HG03439 (cell line): ENCODE data around the gene NAA40.

ENCODE experiments used
- ATAC-seq: cut with Tn5 transposase; IDR thresholded peaks from one replicate; pipeline ENCODE4 v1.9.1; 2021; ENCODE audit warnings: mild to moderate bottlenecking, moderate library complexity; ENCODE audit not compliant: unreplicated experiment

The NAA40 gene

DNA sequence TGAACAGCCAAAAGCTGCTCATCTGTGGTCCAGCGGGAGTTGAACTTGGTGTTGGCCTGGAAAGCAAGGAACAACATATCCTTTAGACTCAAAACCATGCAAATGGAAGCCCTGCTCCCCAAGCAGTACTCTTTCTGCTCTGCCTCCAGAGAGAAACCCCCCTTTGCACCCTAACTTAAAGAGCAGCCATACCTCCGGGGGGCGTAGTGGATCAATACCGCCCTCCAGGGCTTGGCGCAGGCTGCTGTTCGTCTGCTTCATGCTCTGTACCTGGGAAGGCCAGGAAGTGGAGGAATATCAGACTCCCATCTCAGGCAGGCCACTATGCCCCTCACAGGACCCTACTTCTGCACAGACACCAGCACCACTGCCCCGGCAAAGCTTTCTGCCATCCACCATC, 26.1 kb upstream of the NAA40 start:
- no peak for ATAC-seq

- ATAC-seq = no peak
Measured at GRCh38 chr11:63913866-63914830, 24.7 kb upstream of the NAA40 start.

DNA sequence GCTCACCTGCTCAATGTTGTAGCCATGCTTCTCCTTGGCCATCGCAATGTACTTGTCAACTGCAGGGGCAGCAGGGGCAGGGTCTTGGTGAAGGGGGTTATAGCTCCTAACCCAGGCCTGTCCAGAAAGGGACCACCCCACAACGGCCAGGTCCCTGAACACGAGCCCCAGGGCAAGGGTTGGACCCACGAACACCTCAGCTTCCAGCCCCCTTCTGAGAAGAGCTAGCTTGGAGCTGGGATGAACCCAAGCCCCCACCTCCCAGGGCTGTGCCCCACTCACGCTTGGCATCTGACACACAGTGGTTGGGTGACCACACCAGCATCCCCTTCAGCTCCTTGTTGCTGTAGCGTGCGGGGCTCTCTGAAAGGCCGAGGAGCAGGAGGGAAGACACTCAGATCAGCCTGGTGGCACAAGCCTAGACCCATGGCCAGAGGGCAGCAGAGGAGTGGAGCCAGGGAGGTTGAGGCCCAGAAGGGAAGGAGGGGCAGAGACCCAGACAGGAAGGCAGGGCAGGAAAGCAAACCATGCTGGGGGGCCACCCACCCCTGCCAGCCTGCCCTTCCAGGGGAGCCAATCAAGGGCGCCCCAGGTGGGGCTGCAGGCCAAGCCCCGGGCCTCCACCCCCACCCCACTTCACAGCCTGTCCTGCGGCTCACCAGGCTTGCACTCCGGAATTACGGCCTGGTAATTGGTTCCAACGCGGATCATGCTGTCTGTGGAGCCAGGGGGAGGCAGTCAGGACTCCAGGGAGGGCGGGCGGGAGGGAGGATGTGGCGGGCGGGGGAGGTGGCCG, 23.7 kb upstream of the NAA40 start:
- ATAC-seq = no peak

- no peak for ATAC-seq
Measured at GRCh38 chr11:63915961-63916836, 22.6 kb upstream of the NAA40 start.

DNA sequence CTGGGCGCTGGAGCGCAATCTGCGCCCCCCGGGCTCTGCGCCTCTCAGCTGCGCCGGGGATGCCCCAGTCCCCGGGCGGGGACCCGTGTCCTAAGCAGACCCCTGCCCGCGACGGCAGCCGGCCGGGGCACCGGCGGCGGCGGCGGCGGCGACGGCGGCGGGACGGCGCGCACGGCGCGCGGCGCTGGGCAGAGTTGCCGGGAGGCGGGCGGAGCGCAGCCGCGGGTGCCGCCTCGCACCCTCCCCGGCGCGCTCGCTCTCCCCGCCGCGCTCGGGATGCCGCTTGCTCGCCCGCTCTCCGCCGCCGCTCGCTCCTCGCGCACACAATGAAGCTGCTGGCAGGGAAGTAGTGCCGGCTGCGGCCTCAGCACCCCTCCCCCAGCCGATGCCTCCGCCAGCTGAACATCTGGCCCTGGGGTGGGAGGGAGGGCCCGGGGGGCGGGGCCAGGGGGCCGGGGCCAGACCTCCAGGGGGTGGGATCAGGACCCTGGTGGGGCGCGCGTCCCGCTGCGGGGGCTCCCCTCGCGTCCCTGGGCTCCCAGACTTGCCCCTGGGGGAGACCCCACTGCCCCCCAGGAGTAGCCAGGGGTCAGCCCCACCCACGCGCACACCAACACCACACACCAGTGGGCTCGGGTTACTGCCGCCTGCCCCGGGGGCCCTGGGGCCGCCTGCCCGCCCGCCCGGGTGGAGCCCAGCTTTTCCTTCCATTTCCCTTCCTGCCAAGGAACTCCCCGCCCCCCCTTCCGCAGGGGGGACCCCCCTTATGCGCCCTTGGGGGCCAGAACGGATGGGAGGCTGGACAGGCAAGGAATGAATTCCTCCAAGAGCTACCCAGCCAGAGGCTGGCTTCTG, 21.7 kb upstream of the NAA40 start, which contains the start of gene RCOR2:
Gene RCOR2, minus strand, starts transcription at position 328 of the 855 bp plus-strand sequence. CDS start 708 bp downstream, outside the sequence.
- no peak for ATAC-seq

DNA sequence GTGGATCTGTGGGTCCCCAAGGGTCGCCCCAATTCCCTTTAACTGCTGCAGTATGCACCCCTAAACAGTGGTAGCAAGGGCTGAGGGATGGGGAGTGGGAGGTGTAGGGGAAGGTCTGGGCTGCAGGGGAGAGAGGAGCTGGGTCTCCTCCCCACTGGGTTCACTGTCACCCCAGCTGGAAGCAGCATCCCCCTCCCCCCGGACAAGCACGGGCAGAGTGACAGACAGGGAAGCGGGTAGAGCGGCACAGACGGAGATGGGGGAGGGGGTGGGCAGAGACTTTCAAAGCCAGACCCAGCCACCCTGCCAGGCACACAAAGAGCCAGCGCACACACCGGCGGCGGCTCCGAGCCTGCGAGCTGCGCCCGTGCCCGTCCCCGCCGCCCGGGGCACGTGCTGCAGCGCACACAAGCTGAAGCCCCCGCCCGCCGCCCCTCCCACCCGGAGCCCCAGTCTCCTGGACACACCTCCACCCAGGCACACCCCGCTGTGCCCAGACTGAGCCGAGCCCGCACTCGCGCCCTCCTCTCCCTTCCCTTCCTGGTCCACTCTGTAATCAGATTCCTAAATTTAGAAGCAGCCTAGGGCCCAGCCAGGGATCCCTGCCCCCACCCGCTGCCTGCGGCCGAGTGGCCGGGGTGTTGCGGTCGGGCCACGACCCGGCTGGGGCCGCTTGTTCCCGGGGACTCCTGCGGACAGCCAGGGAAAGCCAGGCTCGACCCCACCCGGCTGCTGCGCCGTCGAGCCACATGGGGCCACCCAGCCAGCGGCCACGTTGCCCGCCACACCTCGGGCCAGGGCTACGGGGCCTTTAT, 20.9 kb upstream of the NAA40 start:
- ATAC-seq = no peak

DNA sequence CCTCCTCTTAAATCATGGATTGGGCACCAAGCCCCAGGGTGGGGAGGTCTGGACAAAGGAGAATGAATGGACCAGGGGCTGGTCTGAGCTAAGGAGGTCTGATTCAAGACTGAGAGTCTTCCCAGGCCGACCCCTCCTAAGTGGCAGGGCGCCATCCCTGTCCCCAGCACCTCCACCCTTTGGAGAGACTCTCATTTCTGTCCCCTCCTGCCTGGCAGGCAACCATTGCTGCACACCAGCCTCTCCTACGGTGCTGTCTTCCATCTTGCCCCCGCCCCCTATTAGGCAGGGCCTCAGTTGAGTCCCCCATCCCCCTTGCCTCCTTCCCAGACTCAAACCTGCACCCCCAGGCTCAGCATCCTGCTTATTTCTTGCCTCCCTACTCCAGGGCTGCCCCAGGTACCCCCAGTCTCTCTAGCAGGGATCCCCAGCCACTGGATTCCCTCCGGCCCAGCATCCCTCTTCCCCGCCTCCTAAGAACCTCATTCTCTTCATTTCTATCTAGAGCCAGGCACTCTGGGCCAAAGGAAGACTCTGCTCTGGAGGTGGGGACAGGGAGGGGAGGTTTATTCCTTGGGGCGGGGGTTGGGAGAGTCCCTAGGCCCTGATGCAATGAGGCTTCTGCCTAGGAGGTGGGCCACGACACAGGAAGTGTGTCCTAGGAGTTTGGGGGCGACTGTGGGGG, 20.2 kb upstream of the NAA40 start:
- no peak for ATAC-seq

GRCh38 chr11:63919267-63920125, 19.3 kb upstream of the NAA40 start:
- ATAC-seq = no peak

DNA sequence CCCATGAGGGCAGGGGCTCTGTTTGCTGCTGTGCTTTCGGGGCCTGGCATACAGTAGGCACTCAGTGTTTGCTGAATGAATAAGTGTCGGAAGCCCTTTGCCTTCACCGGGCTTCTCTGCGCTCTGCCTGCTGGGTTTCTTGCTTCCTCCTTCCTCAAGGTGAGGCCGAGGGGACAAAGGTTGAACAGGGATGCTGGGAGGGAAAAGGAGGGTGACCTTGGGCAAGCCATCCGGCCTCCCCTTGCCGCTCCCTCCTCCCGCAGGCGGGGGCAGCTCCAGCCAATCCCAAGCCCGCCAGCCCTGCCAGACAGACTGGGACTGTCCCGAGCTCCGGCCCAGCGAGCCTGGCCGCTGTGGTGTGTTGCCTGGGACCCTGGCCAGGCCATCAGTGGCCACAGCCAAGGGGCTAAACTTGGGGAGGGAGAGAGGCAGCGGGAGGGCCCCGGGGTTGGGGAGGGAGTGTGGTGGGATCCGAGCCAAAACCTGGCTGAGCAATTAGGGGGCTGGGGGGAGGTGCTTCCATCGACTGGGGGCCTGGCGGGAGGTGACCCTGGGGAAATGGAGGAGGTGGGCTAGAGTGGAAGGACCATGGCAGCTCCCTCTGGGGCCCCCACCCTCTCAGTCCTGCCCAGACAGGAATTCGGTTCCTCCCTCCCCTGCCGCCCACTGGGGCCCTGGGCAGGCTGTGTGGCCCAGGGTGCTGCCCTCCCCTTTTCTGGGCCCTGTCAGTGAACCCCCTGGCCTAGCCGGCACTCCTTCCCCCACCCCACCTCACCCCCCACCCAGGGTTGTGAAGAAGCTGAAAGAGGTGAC, 18.5 kb upstream of the NAA40 start:
- ATAC-seq = no peak

- no peak for ATAC-seq
Measured at GRCh38 chr11:63920939-63921417, 17.8 kb upstream of the NAA40 start.

- no peak for ATAC-seq
Measured at GRCh38 chr11:63922673-63923192, 16.1 kb upstream of the NAA40 start.

DNA sequence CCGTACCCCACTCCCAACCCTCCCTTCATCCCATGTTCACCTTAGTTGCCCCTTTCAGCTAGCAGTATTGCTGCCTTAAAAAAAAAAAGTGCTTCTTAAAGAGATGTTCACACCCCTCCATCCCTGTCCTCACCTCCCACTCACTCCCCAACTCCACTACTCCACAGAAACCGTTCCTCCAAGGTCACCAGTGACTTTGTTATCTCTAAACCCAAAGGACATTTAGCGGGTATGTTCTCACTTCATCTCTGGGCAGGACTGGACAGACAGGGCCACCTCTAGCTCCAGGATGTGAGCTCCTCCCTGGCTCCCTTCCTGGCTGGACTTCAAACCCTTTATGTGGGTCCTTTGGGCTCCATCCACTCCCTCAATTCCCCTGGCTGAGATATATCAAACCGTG, 15.5 kb upstream of the NAA40 start:
- ATAC-seq = no peak

DNA sequence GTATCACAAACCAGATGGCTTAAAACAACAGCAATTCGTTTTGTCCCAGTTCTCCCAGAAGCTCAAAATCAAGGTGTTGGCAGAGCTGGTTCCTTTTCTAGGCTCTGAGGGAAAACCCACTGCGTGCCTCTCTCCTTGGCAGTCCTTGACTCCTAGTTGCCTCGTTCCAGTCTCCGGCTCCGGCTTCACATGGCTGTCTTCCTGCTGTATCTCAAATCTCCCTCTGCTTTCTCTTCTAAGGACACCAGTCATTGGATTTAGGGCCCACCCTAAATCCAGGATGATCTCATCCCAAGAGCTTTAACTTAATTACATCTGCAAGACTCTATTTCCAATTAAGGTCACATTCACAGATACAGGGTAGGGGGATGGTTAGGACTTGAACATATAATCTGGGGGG, 9.2 kb upstream of the NAA40 start:
- no peak for ATAC-seq

GRCh38 chr11:63931045-63931444, 7.8 kb upstream of the NAA40 start:
- ATAC-seq = no peak

- ATAC-seq = no peak
Measured at GRCh38 chr11:63931876-63932275, 6.9 kb upstream of the NAA40 start.

GRCh38 chr11:63933459-63933858, 5.3 kb upstream of the NAA40 start:
- ATAC-seq = no peak
